Kidney (tissue), 14 donors: ENCODE data around the gene CCDC192. TPM values are rescaled to one million over a fixed set of nuclear protein-coding genes. Genes with fewer than 3 reads are reported as not detected.

Experiments used
- DNase-seq, 5 donors: peaks; one replicate each; pipeline ENCODE4 v3.0.0-alpha.2; 2013 to 2020
- FAIRE-seq: peaks from 2 replicates; lab custom pipeline; 2012; peaks lifted over from hg19 to GRCh38; lab: Jason Lieb, UNC
- H3K27ac ChIP-seq, 2 donors: one replicate each; pipeline ENCODE4 v1.7.0; 2013; ENCODE audit warnings: low read depth in 2 of 2, low read length in 2 of 2, inconsistent platforms in 1 of 2
- H3K27me3 ChIP-seq: one replicate; pipeline ENCODE4 v1.7.1; 2013; ENCODE audit warnings: low read length, inconsistent platforms; ENCODE audit not compliant: control insufficient read depth, insufficient read depth
- H3K36me3 ChIP-seq, 3 donors: one replicate each; pipeline versions ENCODE4 v1.7.0 to v1.7.1; 2013; ENCODE audit warnings: low read length in 3 of 3, control low read depth in 1 of 3, inconsistent platforms in 1 of 3; ENCODE audit not compliant: insufficient read depth in 3 of 3, control insufficient read depth in 2 of 3
- H3K4me1 ChIP-seq, 3 donors: one replicate each; pipeline versions ENCODE4 v1.7.0 to v1.7.1; 2013; ENCODE audit warnings: low read length in 3 of 3, inconsistent platforms in 1 of 3, low read depth in 1 of 3; ENCODE audit not compliant: control insufficient read depth in 2 of 3, insufficient read depth in 2 of 3
- H3K4me3 ChIP-seq, 3 donors: one replicate each; pipeline versions ENCODE4 v1.7.0 to v1.8.1; 2013; ENCODE audit warnings: low read length in 3 of 3, control low read depth in 1 of 3, inconsistent platforms in 1 of 3
- H3K9ac ChIP-seq, 3 donors: one replicate each; pipeline versions ENCODE4 v1.7.0 to v1.7.1; 2013; ENCODE audit warnings: low read length in 3 of 3, control low read depth in 1 of 3, inconsistent platforms in 1 of 3
- H3K9me3 ChIP-seq, 3 donors: one replicate each; pipeline versions ENCODE4 v1.7.0 to v1.7.1; 2013; ENCODE audit warnings: low read length in 3 of 3, control low read depth in 1 of 3, inconsistent platforms in 1 of 3; ENCODE audit not compliant: control insufficient read depth in 2 of 3, insufficient read depth in 1 of 3
- CTCF ChIP-seq: IDR thresholded peaks from 3 replicates; pipeline ENCODE4 v1.5.1; 2012; ENCODE audit warnings: mild to moderate bottlenecking, moderate library complexity, borderline replicate concordance; ENCODE audit not compliant: insufficient read depth; ENCODE audit errors: extremely low read depth
- intact Hi-C: fragments of 100-400 bp; cut with DNase I; formaldehyde crosslinking; loops from one replicate; pipeline ENCODE4 v1.11.1; 2022
- polyA plus RNA-seq: library from polyadenylated mRNA; stranded (reverse); fragments of 350-450 nt; fragmentation: Illumina TruSeq; extraction: RNeasy Lipid Tissue Mini Kit (QIAGEN cat#74804); gene quantifications from one replicate; pipeline ENCODE4 v1.2.3, GENCODE V29; 2014; ENCODE audit warnings: low read depth, low replicate concordance; ENCODE audit not compliant: insufficient read depth
- total RNA-seq: library from RNA; stranded (reverse); fragmentation: NEBNext Ultra II Directional; extraction: Animal tissue kit (Norgen Biotek cat#: 25700); gene quantifications from one replicate; pipeline ENCODE4 v1.2.1, GENCODE V29; 2021
- donor health status: control.
- donor health status: control.
- donor health status: control.
- donor health status: control.
- donor health status: control.
- donor health status: DM: yes; HTN: yes; CAD: no.
- donor health status: Normal renal cell carcinoma (clear cell type).

Gene CCDC192
- total and polyA plus RNA-seq, 2 donors from 2014 or later = not detected

- Histone ChIP-seq H3K27ac (no peak overlapping the region), H3K9me3 (no peaks in the 10 kb centered on the region), H3K36me3 (no peaks in the 10 kb centered on the region), H3K4me3 (no peak overlapping the region), H3K9ac (no peak overlapping the region), H3K4me1 (no peaks in the 10 kb centered on the region), H3K27me3 (no peaks in the 10 kb centered on the region)
- no peak for TF ChIP-seq CTCF
- intact Hi-C loops = no loop called here
- DNase-seq (no peak), FAIRE-seq (no peak)
Measured at GRCh38 chr5:127920936-127921335, 217.7 kb downstream of the CCDC192 start.

DNA sequence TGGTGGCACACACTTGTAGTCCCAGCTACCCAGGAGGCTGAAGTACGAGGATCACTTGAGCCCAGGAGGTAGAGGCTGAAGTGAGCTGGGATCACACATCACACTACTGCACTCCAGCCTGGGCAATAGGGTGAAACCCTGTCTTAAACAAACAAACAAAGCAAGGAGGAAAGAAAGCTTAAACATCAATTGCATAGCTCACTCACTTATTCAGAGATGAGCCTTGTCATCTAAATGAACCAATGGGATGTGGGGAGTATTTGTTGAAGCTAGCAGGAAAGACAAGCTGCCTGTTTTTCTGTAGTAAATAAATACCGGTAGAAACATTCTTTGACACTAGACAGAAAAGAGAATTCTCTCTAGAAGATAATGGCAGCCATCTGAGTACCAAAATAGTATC is 219.4 kb downstream of the CCDC192 start:
- H3K27me3 ChIP-seq = no peaks in the 10 kb centered on the region
- no peaks in the 10 kb centered on the region for H3K9me3 ChIP-seq
- H3K9ac ChIP-seq = no peak overlapping the region
- H3K27ac ChIP-seq = no peak overlapping the region
- no peaks in the 10 kb centered on the region for H3K36me3 ChIP-seq
- intact Hi-C loops = no loop called here
- DNase-seq (no peak), FAIRE-seq (no peak)
- no peak for TF ChIP-seq CTCF
- no peaks in the 10 kb centered on the region for H3K4me1 ChIP-seq
- H3K4me3 ChIP-seq = no peak overlapping the region

- Histone ChIP-seq H3K27ac (no peak overlapping the region), H3K36me3 (no peaks in the 10 kb centered on the region), H3K4me1 (no peaks in the 10 kb centered on the region), H3K9me3 (no peaks in the 10 kb centered on the region), H3K27me3 (no peaks in the 10 kb centered on the region), H3K4me3 (no peak overlapping the region), H3K9ac (no peak overlapping the region)
- intact Hi-C loops = no loop called here
- DNase-seq (no peak), FAIRE-seq (no peak)
- TF ChIP-seq CTCF = no peak
Measured at GRCh38 chr5:127923804-127924570, 220.8 kb downstream of the CCDC192 start.
